ENCODE measurements around the gene CRY2. TPM values are rescaled to one million over a fixed set of nuclear protein-coding genes. Genes with fewer than 3 reads are reported as not detected.

The CRY2 gene
- total RNA-seq, 2 experiments from 2014 or later, result 12.3 to 15.7 TPM

- peaks cover 2% of the 10 kb centered on the region for H3K36me3 Mint-ChIP-seq (ENCODE audit: low read depth)
- H3K4me1 Mint-ChIP-seq (ENCODE audit: low read depth), result peaks cover 26% of the 10 kb centered on the region
- no peaks in the 10 kb centered on the region for H3K27me3 Mint-ChIP-seq
- H3K27ac Mint-ChIP-seq, result peak overlapping the region; percentile 38
- DNase-seq (no peak), ATAC-seq (no peak)
- no peaks in the 10 kb centered on the region for H3K9me3 Mint-ChIP-seq
- ChIA-PET POLR2A (no interaction called here), CTCF (interaction anchor here (0.6 to 1.2 kb wide), 3 partner anchors 12 to 77 kb away, joined by 3 read pairs; no protein-coding TSS in a partner anchor)
- no peak overlapping the region for H3K4me3 Mint-ChIP-seq
- TF ChIP-seq CTCF (IDR thresholded peaks at IDR 0.05), result no peak
- intact Hi-C loops (cut with micrococcal nuclease), result no loop called here
Measured at GRCh38 chr11:45930951-45931570, 83.8 kb downstream of the CRY2 start.

GRCh38 chr11:45931739-45932138, 84.5 kb downstream of the CRY2 start:
- DNase-seq (no peak), ATAC-seq (no peak)
- ChIA-PET POLR2A (no interaction called here), CTCF (interaction anchor here (0.6 kb wide), 1 partner anchor 77 kb away, joined by 3 read pairs; no protein-coding TSS in a partner anchor)
- Mint-ChIP-seq H3K27me3 (no peaks in the 10 kb centered on the region), H3K4me3 (no peak overlapping the region), H3K9me3 (no peaks in the 10 kb centered on the region), H3K36me3 (ENCODE audit: low read depth) (peaks cover 2% of the 10 kb centered on the region), H3K27ac (no peak overlapping the region), H3K4me1 (ENCODE audit: low read depth) (peaks cover 26% of the 10 kb centered on the region)
- TF ChIP-seq CTCF (IDR thresholded peaks at IDR 0.05), result no peak
- intact Hi-C loops (cut with micrococcal nuclease), result no loop called here

GRCh38 chr11:45932217-45932616, 84.9 kb downstream of the CRY2 start:
- ChIA-PET CTCF (interaction anchor here (0.8 to 1.5 kb wide), 2 partner anchors 9 to 376 kb away, joined by 3 read pairs; no protein-coding TSS in a partner anchor), POLR2A (no interaction called here)
- no peaks in the 10 kb centered on the region for H3K27me3 Mint-ChIP-seq
- peaks cover 2% of the 10 kb centered on the region for H3K36me3 Mint-ChIP-seq (ENCODE audit: low read depth)
- DNase-seq (no peak), ATAC-seq (no peak)
- intact Hi-C loops (cut with micrococcal nuclease), result no loop called here
- TF ChIP-seq CTCF (IDR thresholded peaks at IDR 0.05), result no peak
- peaks cover 23% of the 10 kb centered on the region for H3K4me1 Mint-ChIP-seq (ENCODE audit: low read depth)
- H3K4me3 Mint-ChIP-seq, result no peak overlapping the region
- H3K27ac Mint-ChIP-seq, result no peak overlapping the region
- no peaks in the 10 kb centered on the region for H3K9me3 Mint-ChIP-seq

Other genes with a start within 250 kb of the CRY2 start
- not detected for gene CHST1, start 181.9 kb upstream of the CRY2 start, total RNA-seq
- 1 to 10 TPM; 9.3 to 9.4 TPM for gene SLC35C1, start 42.3 kb upstream of the CRY2 start, total RNA-seq
- 1 to 10 TPM; 1.4 to 1.8 TPM for gene MAPK8IP1, start 38.2 kb downstream of the CRY2 start, total RNA-seq
- gene FREY1, start 59.8 kb downstream of the CRY2 start, total RNA-seq, result under 1 TPM; 0.43 to 0.72 TPM
- gene PEX16, start 70.4 kb downstream of the CRY2 start, total RNA-seq, result 10 to 100 TPM; 34.4 to 35.2 TPM
- 1 to 10 TPM in 1 of 2 experiments, under 1 TPM in 1; 0.70 to 1.1 TPM for gene LARGE2, start 75.2 kb downstream of the CRY2 start, total RNA-seq

All from activated CD8-positive, alpha-beta T cell treated with anti-CD3 and anti-CD28 coated beads for 36 hours (primary cell).